Measurements from ENCODE around the gene RTCB. TPM values are rescaled to one million over a fixed set of nuclear protein-coding genes. Genes with fewer than 3 reads are reported as not detected.

Gene RTCB
- 69.7 TPM for total RNA-seq
- 82.4 TPM for polyA plus RNA-seq (ENCODE audit: insufficient read depth, low read depth, low replicate concordance)
- long read RNA-seq, donor 1, transcript RTCB-201 (12 exons, 2,027 nt), result major isoform, 26 of 33 reads
- long read RNA-seq, donor 1, partial matches to known transcripts, result 6 of 33 reads
- long read RNA-seq, donor 1, other reads (novel, unspliced or antisense), result 0 of 33 reads
- long read RNA-seq, donor 2, transcript RTCB-201 (12 exons, 2,027 nt), result major isoform, 41 of 44 reads
- long read RNA-seq, donor 2, partial matches to known transcripts, result 0 of 44 reads
- long read RNA-seq, donor 2, other reads (novel, unspliced or antisense), result 0 of 44 reads
- long read RNA-seq, donor 3, transcript RTCB-201 (12 exons, 2,027 nt), result major isoform, 22 of 26 reads
- long read RNA-seq, donor 3, partial matches to known transcripts, result 0 of 26 reads
- long read RNA-seq, donor 3, other reads (novel, unspliced or antisense), result 0 of 26 reads
- long read RNA-seq, donor 4, transcript RTCB-201 (12 exons, 2,027 nt), result major isoform, 45 of 49 reads
- long read RNA-seq, donor 4, partial matches to known transcripts, result 0 of 49 reads
- long read RNA-seq, donor 4, other reads (novel, unspliced or antisense), result 0 of 49 reads
- long read RNA-seq, donor 5, partial matches to known transcripts, result 0 of 2 reads
- long read RNA-seq, donor 5, other reads (novel, unspliced or antisense), result 0 of 2 reads
- long read RNA-seq, donor 6, transcript RTCB-201 (12 exons, 2,027 nt), result major isoform, 53 of 98 reads
- long read RNA-seq, donor 6, partial matches to known transcripts, result 36 of 98 reads
- long read RNA-seq, donor 6, other reads (novel, unspliced or antisense), result 5 of 98 reads
- long read RNA-seq, donor 7, transcript RTCB-201 (12 exons, 2,027 nt), result major isoform, 133 of 148 reads
- long read RNA-seq, donor 7, partial matches to known transcripts, result 7 of 148 reads
- long read RNA-seq, donor 7, other reads (novel, unspliced or antisense), result 5 of 148 reads
- long read RNA-seq, donor 8, transcript RTCB-201 (12 exons, 2,027 nt), result major isoform, 21 of 23 reads
- long read RNA-seq, donor 8, partial matches to known transcripts, result 0 of 23 reads
- long read RNA-seq, donor 8, other reads (novel, unspliced or antisense), result 0 of 23 reads
- long read RNA-seq, donor 9, transcript RTCB-201 (12 exons, 2,027 nt), result major isoform, 13 of 14 reads
- long read RNA-seq, donor 9, partial matches to known transcripts, result 0 of 14 reads
- long read RNA-seq, donor 9, other reads (novel, unspliced or antisense), result 0 of 14 reads
- long read RNA-seq, donor 10, transcript RTCB-201 (12 exons, 2,027 nt), result major isoform, 21 of 23 reads
- long read RNA-seq, donor 10, partial matches to known transcripts, result 0 of 23 reads
- long read RNA-seq, donor 10, other reads (novel, unspliced or antisense), result 0 of 23 reads

- DNase-seq (peak; percentile 94 to 97 (median 95)), FAIRE-seq (no peak)
- intact Hi-C loops (cut with DNase I), result no loop called here
- peak; percentile 5 for TF ChIP-seq CTCF (IDR thresholded peaks at IDR 0.05; ENCODE audit: borderline replicate concordance, extremely low read depth, insufficient read depth)
- Histone ChIP-seq H3K9me3 (ENCODE audit: control insufficient read depth in 2 of 3, insufficient read depth in 1 of 3, low read length in 3 of 3) (no peaks in the 10 kb centered on the region), H3K4me1 (ENCODE audit: control insufficient read depth in 2 of 3, insufficient read depth in 2 of 3, low read depth in 1 of 3, low read length in 3 of 3) (peaks cover 0 to 16% (median 11%) of the 10 kb centered on the region in 3 donors), H3K27me3 (ENCODE audit: control insufficient read depth, insufficient read depth, low read length) (no peaks in the 10 kb centered on the region), H3K9ac (ENCODE audit: low read length in 3 of 3) (peak within 1 kb of the TSS; percentile 77 to 90 (median 89)), H3K4me3 (ENCODE audit: low read length in 3 of 3) (peak within 1 kb of the TSS; percentile 88 to 98 (median 94)), H3K36me3 (ENCODE audit: control insufficient read depth in 2 of 3, insufficient read depth in 3 of 3, low read length in 3 of 3) (peaks cover 4 to 7% (median 6%) of the 10 kb centered on the region in 3 donors), H3K27ac (ENCODE audit: low read depth in 2 of 2, low read length in 2 of 2) (peak within 1 kb of the TSS; percentile 47 to 49)
Measured at GRCh38 chr22:32411829-32412592, at the start of gene RTCB. Gene RTCB, minus strand, starts transcription at chr22:32412247. Its CDS starts 91 bp downstream, at chr22:32412156.

- no peak overlapping the region for H3K4me3 ChIP-seq (ENCODE audit: low read length in 3 of 3)
Measured at GRCh38 chr22:32457031-32457430, 45.0 kb upstream of the RTCB start.

More at GRCh38 chr22:32457031-32457430, 45.0 kb upstream of the RTCB start:
- intact Hi-C loops (cut with DNase I), result no loop called here
- no peaks in the 10 kb centered on the region for H3K9me3 ChIP-seq (ENCODE audit: control insufficient read depth in 2 of 3, insufficient read depth in 1 of 3, low read length in 3 of 3)
- TF ChIP-seq CTCF (IDR thresholded peaks at IDR 0.05; ENCODE audit: borderline replicate concordance, extremely low read depth, insufficient read depth), result no peak
- DNase-seq, result no peak
- H3K27ac ChIP-seq (ENCODE audit: low read depth in 2 of 2, low read length in 2 of 2), result no peak overlapping the region
- H3K9ac ChIP-seq (ENCODE audit: low read length in 3 of 3), result no peak overlapping the region
- no peaks in the 10 kb centered on the region for H3K36me3 ChIP-seq (ENCODE audit: control insufficient read depth in 2 of 3, insufficient read depth in 3 of 3, low read length in 3 of 3)
- FAIRE-seq, result no peak
- H3K27me3 ChIP-seq (ENCODE audit: control insufficient read depth, insufficient read depth, low read length), result no peaks in the 10 kb centered on the region
- no peaks in the 10 kb centered on the region for H3K4me1 ChIP-seq (ENCODE audit: control insufficient read depth in 2 of 3, insufficient read depth in 2 of 3, low read depth in 1 of 3, low read length in 3 of 3)
